HG02759 (cell line): ENCODE data around the gene SHMT2.

Experiments used
- ATAC-seq: cut with Tn5 transposase; IDR thresholded peaks from one replicate; pipeline ENCODE4 v1.9.1; 2021; ENCODE audit warnings: mild to moderate bottlenecking, moderate library complexity; ENCODE audit not compliant: unreplicated experiment

Gene SHMT2

GRCh38 chr12:57213058-57213715 lies 16.3 kb upstream of the SHMT2 start:
- ATAC-seq, result peak; percentile 34

GRCh38 chr12:57213763-57214397 lies 15.6 kb upstream of the SHMT2 start:
- no peak for ATAC-seq

GRCh38 chr12:57214398-57214781 lies 15.1 kb upstream of the SHMT2 start:
- no peak for ATAC-seq

GRCh38 chr12:57215065-57215464 lies 14.4 kb upstream of the SHMT2 start:
- no peak for ATAC-seq

- peak; percentile 42 for ATAC-seq
Measured at GRCh38 chr12:57215668-57216013, 13.9 kb upstream of the SHMT2 start.

GRCh38 chr12:57216014-57216911 lies 13.2 kb upstream of the SHMT2 start, which contains the start of gene NXPH4:
Gene NXPH4 (plus strand): TSS chr12:57216794. CDS start chr12:57216970, 176 bp downstream.
- ATAC-seq, result peak; percentile 38

GRCh38 chr12:57216921-57217879 lies 12.3 kb upstream of the SHMT2 start:
- peak; percentile 3 for ATAC-seq

- ATAC-seq, result no peak
Measured at GRCh38 chr12:57218030-57218853, 11.3 kb upstream of the SHMT2 start.

- ATAC-seq, result no peak
Measured at GRCh38 chr12:57219205-57219992, 10.1 kb upstream of the SHMT2 start.

GRCh38 chr12:57219993-57220754 lies 9.3 kb upstream of the SHMT2 start:
- no peak for ATAC-seq

GRCh38 chr12:57220770-57221168 lies 8.7 kb upstream of the SHMT2 start:
- ATAC-seq, result no peak

GRCh38 chr12:57221169-57221917 lies 8.2 kb upstream of the SHMT2 start:
- ATAC-seq, result no peak

GRCh38 chr12:57222286-57223190 lies 7.0 kb upstream of the SHMT2 start:
- no peak for ATAC-seq

- no peak for ATAC-seq
Measured at GRCh38 chr12:57223191-57224165, 6.0 kb upstream of the SHMT2 start.

- ATAC-seq, result no peak
Measured at GRCh38 chr12:57224278-57224972, 5.1 kb upstream of the SHMT2 start.
